Progenitor cell of endocrine pancreas (in vitro differentiated cells): Measurements from ENCODE around the gene SMARCA2. TPM values are rescaled to one million over a fixed set of nuclear protein-coding genes. Genes with fewer than 3 reads are reported as not detected.

Experiments
- DNase-seq: peaks from one replicate; pipeline ENCODE4 v3.0.0; 2021; ENCODE audit warnings: low spot score; ENCODE audit not compliant: unreplicated experiment
- H3K27ac Mint-ChIP-seq: 2 replicates; pipeline ENCODE4 v1.8.0; 2021; ENCODE audit warnings: mild to moderate bottlenecking, moderate library complexity, mixed read lengths
- H3K27me3 Mint-ChIP-seq: 2 replicates; pipeline ENCODE4 v1.8.0; 2021; ENCODE audit warnings: mixed read lengths
- H3K36me3 Mint-ChIP-seq: 2 replicates; pipeline ENCODE4 v1.8.0; 2022; ENCODE audit warnings: mixed read lengths; ENCODE audit not compliant: insufficient read depth
- H3K4me1 Mint-ChIP-seq: 2 replicates; pipeline ENCODE4 v1.8.0; 2021; ENCODE audit warnings: low read depth, mixed read lengths
- H3K4me3 Mint-ChIP-seq: 2 replicates; pipeline ENCODE4 v1.8.0; 2021; ENCODE audit warnings: low read depth, mild to moderate bottlenecking, moderate library complexity, mixed read lengths
- H3K9me3 Mint-ChIP-seq: 2 replicates; pipeline ENCODE4 v1.8.0; 2021; ENCODE audit warnings: low read depth, mixed read lengths
- CTCF ChIP-seq: fragments of 200-600 bp; sonication (generic); IDR thresholded peaks from one replicate; pipeline ENCODE4 v1.5.0; 2021; ENCODE audit warnings: antibody characterized with exemption, mild to moderate bottlenecking; ENCODE audit not compliant: unreplicated experiment
- total RNA-seq: library from RNA; stranded (reverse); gene quantifications from 2 replicates; pipeline ENCODE4 v1.2.1, GENCODE V29; 2021

Gene SMARCA2
- total RNA-seq, 1 donor from 2014 or later, result 55.8 TPM

GRCh38 chr9:1977026-1977425 is 38.1 kb upstream of the SMARCA2 start:
- Mint-ChIP-seq H3K27me3 (no peaks in the 10 kb centered on the region), H3K9me3 (peaks cover 10% of the 10 kb centered on the region), H3K36me3 (no peaks in the 10 kb centered on the region), H3K4me3 (no peak overlapping the region), H3K27ac (no peak overlapping the region), H3K4me1 (peaks cover 4% of the 10 kb centered on the region)
- no peak for TF ChIP-seq CTCF
- DNase-seq, result no peak

DNA sequence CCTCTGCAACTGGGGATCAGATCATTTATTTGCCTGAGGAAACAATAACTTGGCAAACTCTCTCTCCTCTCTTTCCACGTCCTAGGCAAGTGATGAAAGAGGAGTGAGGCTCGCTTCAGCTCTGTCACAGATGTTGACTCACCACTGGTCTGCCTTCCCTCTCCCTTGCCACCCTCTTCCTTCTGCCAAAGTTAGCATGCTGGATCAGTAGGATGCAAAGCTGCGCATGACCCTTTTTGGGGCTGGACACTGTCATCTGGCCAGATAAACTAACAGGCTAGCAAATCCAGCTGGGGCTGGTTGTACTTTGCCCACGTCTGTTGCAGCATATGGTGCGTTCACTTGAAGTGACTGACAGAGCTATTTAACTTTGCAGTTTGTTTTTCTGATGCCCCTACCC is 36.2 kb upstream of the SMARCA2 start:
- Mint-ChIP-seq H3K4me1 (peaks cover 4% of the 10 kb centered on the region), H3K27ac (peak overlapping the region; percentile 7), H3K4me3 (no peak overlapping the region), H3K27me3 (no peaks in the 10 kb centered on the region), H3K36me3 (no peaks in the 10 kb centered on the region), H3K9me3 (no peaks in the 10 kb centered on the region)
- DNase-seq, result no peak
- TF ChIP-seq CTCF, result no peak

- no peak for DNase-seq
- no peaks in the 10 kb centered on the region for H3K9me3 Mint-ChIP-seq
- no peak for TF ChIP-seq CTCF
- no peaks in the 10 kb centered on the region for H3K36me3 Mint-ChIP-seq
- H3K4me3 Mint-ChIP-seq, result no peak overlapping the region
- peak overlapping the region; percentile 71 for H3K27ac Mint-ChIP-seq
- H3K27me3 Mint-ChIP-seq, result no peaks in the 10 kb centered on the region
- H3K4me1 Mint-ChIP-seq, result peaks cover 4% of the 10 kb centered on the region
Observed at GRCh38 chr9:1979741-1980367, 35.3 kb upstream of the SMARCA2 start.

- H3K4me3 Mint-ChIP-seq, result no peak overlapping the region
- no peak for TF ChIP-seq CTCF
- DNase-seq, result no peak
- no peaks in the 10 kb centered on the region for H3K27me3 Mint-ChIP-seq
- H3K27ac Mint-ChIP-seq, result no peak overlapping the region
- H3K9me3 Mint-ChIP-seq, result no peaks in the 10 kb centered on the region
- H3K36me3 Mint-ChIP-seq, result no peaks in the 10 kb centered on the region
- H3K4me1 Mint-ChIP-seq, result peaks cover 4% of the 10 kb centered on the region
Observed at GRCh38 chr9:1980387-1980786, 34.8 kb upstream of the SMARCA2 start.

DNA sequence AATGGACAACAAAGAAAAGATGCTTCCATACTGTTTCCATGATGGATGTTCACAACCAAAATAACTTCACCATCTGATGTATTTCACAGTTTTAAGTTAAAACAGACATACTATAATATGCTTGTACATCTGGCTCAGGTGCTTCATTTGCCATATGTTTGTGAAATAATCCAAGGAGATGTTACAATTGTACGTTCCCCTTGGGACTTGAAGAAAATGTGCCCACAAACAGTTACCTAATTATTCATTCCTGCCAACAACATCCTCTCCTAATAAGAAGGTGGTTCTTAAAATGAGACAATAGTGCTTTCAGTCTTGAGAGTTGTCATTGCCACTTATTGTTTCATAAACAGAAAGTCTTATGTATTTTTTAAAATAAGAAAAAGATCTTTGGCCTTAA is 33.1 kb upstream of the SMARCA2 start:
- TF ChIP-seq CTCF, result no peak
- Mint-ChIP-seq H3K27ac (no peak overlapping the region), H3K4me1 (peaks cover 4% of the 10 kb centered on the region), H3K9me3 (peaks cover 12% of the 10 kb centered on the region), H3K27me3 (no peaks in the 10 kb centered on the region), H3K36me3 (no peaks in the 10 kb centered on the region), H3K4me3 (no peak overlapping the region)
- DNase-seq, result no peak
